OCI-LY7 (cell line): ENCODE measurements around the gene TRIM36.

ENCODE experiments used
- CTCF ChIP-seq: fragments of 200-600 bp; sonication (generic); conservative IDR thresholded peaks from 2 replicates; pipeline ENCODE4 v1.5.1; 2014; ENCODE audit warnings: mild to moderate bottlenecking, antibody characterized with exemption, low read length, moderate library complexity, mixed read lengths
- EZH2phosphoT487 ChIP-seq: fragments of 200-600 bp; sonication (generic); IDR thresholded peaks from 2 replicates; pipeline ENCODE4 v1.6.1; 2018; ENCODE audit warnings: low read depth, borderline replicate concordance, mild to moderate bottlenecking, mixed run types, antibody characterized with exemption, low read length, moderate library complexity, mixed read lengths

GRCh38 chr5:115179394-115180164 lies 9.9 kb upstream of the TRIM36 start:
- no peak for TF ChIP-seq CTCF
- no peak for TF ChIP-seq EZH2phosphoT487
